GM12878 (cell line): ENCODE measurements around the gene NRN1L. TPM values are rescaled to one million over a fixed set of nuclear protein-coding genes. Genes with fewer than 3 reads are reported as not detected.

Experiments
- CREM ChIP-seq: IDR thresholded peaks from 2 replicates; pipeline ENCODE4 v1.6.1; 2014; ENCODE audit warnings: antibody characterized with exemption, low read depth
- E2F8 ChIP-seq: fragments of 450-650 bp; IDR thresholded peaks from 2 replicates; pipeline ENCODE4 v1.6.1; 2018; ENCODE audit warnings: mild to moderate bottlenecking, low read depth, moderate library complexity; ENCODE audit not compliant: partially characterized antibody
- GABPA ChIP-seq: IDR thresholded peaks from 2 replicates; pipeline ENCODE4 v1.6.1; 2014; ENCODE audit warnings: antibody characterized with exemption, low read depth, mild to moderate bottlenecking, inconsistent platforms
- HDGF ChIP-seq: fragments of 450-650 bp; IDR thresholded peaks from 2 replicates; pipeline ENCODE4 v1.6.1; 2016; ENCODE audit warnings: antibody characterized with exemption
- IRF4 ChIP-seq: IDR thresholded peaks from 2 replicates; pipeline ENCODE4 v1.6.1; 2011; ENCODE audit warnings: low read depth, low read length
- KLF5 ChIP-seq: fragments of 450-650 bp; IDR thresholded peaks from 2 replicates; pipeline ENCODE4 v1.6.1; 2014; ENCODE audit warnings: mild to moderate bottlenecking; ENCODE audit not compliant: partially characterized antibody
- MTA3 ChIP-seq: IDR thresholded peaks from 2 replicates; pipeline ENCODE4 v1.6.1; 2012; ENCODE audit warnings: low read length, inconsistent platforms, borderline replicate concordance
- PBX3 ChIP-seq: IDR thresholded peaks from 2 replicates; pipeline ENCODE4 v1.6.1; 2011; ENCODE audit warnings: mild to moderate bottlenecking, low read depth, low read length, moderate library complexity; ENCODE audit not compliant: insufficient replicate concordance
- SIN3A ChIP-seq: IDR thresholded peaks from 2 replicates; pipeline ENCODE4 v1.6.1; 2012; ENCODE audit warnings: low read depth, low read length, improper control_type of control experiment
- SIX5 ChIP-seq: IDR thresholded peaks from 2 replicates; pipeline ENCODE4 v1.6.1; 2011; ENCODE audit warnings: mild to moderate bottlenecking, low read depth, low read length, moderate library complexity; ENCODE audit not compliant: severe bottlenecking
- SREBF1 ChIP-seq: IDR thresholded peaks from 2 replicates; pipeline ENCODE4 v1.6.1; 2012; ENCODE audit warnings: mild to moderate bottlenecking, low read length
- TAF1 ChIP-seq: IDR thresholded peaks from 2 replicates; pipeline ENCODE4 v1.6.1; 2011; ENCODE audit warnings: mild to moderate bottlenecking, low read depth, low read length, borderline replicate concordance
- WRNIP1 ChIP-seq: IDR thresholded peaks from 2 replicates; pipeline ENCODE4 v1.6.1; 2011; ENCODE audit warnings: low read depth, low read length, improper control_type of control experiment, borderline replicate concordance
- polyA plus RNA-seq, 11 experiments: library from polyadenylated mRNA; depleted of rRNA in 4 of 11; unstranded in 6 of 11; stranded (reverse) in 5 of 11; fragments of >200 nt; fragmentation: Nextera tagmentation in 4 of 11; fragmentation: Illumina TruSeq in 1 of 11; extraction: Ambion mirVana in 4 of 11; extraction: Trizol in 1 of 11; gene quantifications; 1 replicate in 1 of 11; 2 replicates in 10 of 11; pipeline versions ENCODE4 v1.2.1 to v1.2.3, GENCODE V29; 2011 to 2016; ENCODE audit warnings: inconsistent platforms in 2 of 11, missing spikeins in 2 of 11, low read depth in 1 of 11
- total RNA-seq, 4 experiments: library from RNA; depleted of rRNA in 3 of 4; stranded (reverse); fragments of >200 nt in 3 of 4; fragmentation: Illumina TruSeq in 1 of 4; extraction: Trizol in 1 of 4; gene quantifications; 2 replicates each; pipeline versions ENCODE4 v1.2.1 to v1.2.3, GENCODE V29; 2013 to 2021
- TF ChIP-seq, protein P1 (sequence below): fragments of 450-650 bp; IDR thresholded peaks from 2 replicates; pipeline ENCODE4 v1.6.1; 2014; ENCODE audit warnings: mild to moderate bottlenecking
- TF ChIP-seq, protein P2 (sequence below): fragments of 450-650 bp; IDR thresholded peaks from 2 replicates; pipeline ENCODE4 v1.6.1; 2016; ENCODE audit warnings: mild to moderate bottlenecking, moderate library complexity, borderline replicate concordance
- TF ChIP-seq, protein P3 (sequence below): fragments of 450-650 bp; IDR thresholded peaks from 2 replicates; pipeline ENCODE4 v1.6.1; 2017; ENCODE audit warnings: mild to moderate bottlenecking

Gene NRN1L
- total and polyA plus RNA-seq, 10 of the 15 experiments (the other 5 are each of a cell fraction or from before 2014, with no cell fraction given), result 0.11 to 0.99 (median 0.28) TPM; not detected in 3

- peak; percentile 93 for TF ChIP-seq PBX3
- TF ChIP-seq, protein P1, sequence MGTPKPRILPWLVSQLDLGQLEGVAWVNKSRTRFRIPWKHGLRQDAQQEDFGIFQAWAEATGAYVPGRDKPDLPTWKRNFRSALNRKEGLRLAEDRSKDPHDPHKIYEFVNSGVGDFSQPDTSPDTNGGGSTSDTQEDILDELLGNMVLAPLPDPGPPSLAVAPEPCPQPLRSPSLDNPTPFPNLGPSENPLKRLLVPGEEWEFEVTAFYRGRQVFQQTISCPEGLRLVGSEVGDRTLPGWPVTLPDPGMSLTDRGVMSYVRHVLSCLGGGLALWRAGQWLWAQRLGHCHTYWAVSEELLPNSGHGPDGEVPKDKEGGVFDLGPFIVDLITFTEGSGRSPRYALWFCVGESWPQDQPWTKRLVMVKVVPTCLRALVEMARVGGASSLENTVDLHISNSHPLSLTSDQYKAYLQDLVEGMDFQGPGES, result peak; percentile 21; the same call in 1 of the 2 replicates
- peak; percentile 98 for TF ChIP-seq HDGF
- peak; percentile 66 for TF ChIP-seq SIN3A
- TF ChIP-seq IRF4, result no peak; the same call in 1 of the 2 replicates
- no peak for TF ChIP-seq MTA3
- TF ChIP-seq E2F8, result peak; percentile 32
- TF ChIP-seq KLF5, result no peak
- TF ChIP-seq WRNIP1, result no peak
- TF ChIP-seq GABPA, result peak; percentile 86
- TF ChIP-seq SREBF1, result no peak
- TF ChIP-seq, protein P2, sequence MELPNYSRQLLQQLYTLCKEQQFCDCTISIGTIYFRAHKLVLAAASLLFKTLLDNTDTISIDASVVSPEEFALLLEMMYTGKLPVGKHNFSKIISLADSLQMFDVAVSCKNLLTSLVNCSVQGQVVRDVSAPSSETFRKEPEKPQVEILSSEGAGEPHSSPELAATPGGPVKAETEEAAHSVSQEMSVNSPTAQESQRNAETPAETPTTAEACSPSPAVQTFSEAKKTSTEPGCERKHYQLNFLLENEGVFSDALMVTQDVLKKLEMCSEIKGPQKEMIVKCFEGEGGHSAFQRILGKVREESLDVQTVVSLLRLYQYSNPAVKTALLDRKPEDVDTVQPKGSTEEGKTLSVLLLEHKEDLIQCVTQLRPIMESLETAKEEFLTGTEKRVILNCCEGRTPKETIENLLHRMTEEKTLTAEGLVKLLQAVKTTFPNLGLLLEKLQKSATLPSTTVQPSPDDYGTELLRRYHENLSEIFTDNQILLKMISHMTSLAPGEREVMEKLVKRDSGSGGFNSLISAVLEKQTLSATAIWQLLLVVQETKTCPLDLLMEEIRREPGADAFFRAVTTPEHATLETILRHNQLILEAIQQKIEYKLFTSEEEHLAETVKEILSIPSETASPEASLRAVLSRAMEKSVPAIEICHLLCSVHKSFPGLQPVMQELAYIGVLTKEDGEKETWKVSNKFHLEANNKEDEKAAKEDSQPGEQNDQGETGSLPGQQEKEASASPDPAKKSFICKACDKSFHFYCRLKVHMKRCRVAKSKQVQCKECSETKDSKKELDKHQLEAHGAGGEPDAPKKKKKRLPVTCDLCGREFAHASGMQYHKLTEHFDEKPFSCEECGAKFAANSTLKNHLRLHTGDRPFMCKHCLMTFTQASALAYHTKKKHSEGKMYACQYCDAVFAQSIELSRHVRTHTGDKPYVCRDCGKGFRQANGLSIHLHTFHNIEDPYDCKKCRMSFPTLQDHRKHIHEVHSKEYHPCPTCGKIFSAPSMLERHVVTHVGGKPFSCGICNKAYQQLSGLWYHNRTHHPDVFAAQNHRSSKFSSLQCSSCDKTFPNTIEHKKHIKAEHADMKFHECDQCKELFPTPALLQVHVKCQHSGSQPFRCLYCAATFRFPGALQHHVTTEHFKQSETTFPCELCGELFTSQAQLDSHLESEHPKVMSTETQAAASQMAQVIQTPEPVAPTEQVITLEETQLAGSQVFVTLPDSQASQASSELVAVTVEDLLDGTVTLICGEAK, result peak; percentile 79; the same call in 1 of the 2 replicates
- no peak for TF ChIP-seq SIX5
- 0 out of 2 replicates have a peak, but pooled peaks have one; percentile 50 for TF ChIP-seq CREM
- TF ChIP-seq, protein P3, sequence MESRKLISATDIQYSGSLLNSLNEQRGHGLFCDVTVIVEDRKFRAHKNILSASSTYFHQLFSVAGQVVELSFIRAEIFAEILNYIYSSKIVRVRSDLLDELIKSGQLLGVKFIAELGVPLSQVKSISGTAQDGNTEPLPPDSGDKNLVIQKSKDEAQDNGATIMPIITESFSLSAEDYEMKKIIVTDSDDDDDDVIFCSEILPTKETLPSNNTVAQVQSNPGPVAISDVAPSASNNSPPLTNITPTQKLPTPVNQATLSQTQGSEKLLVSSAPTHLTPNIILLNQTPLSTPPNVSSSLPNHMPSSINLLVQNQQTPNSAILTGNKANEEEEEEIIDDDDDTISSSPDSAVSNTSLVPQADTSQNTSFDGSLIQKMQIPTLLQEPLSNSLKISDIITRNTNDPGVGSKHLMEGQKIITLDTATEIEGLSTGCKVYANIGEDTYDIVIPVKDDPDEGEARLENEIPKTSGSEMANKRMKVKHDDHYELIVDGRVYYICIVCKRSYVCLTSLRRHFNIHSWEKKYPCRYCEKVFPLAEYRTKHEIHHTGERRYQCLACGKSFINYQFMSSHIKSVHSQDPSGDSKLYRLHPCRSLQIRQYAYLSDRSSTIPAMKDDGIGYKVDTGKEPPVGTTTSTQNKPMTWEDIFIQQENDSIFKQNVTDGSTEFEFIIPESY, result no peak
- peak; percentile 87; the same call in 1 of the 2 replicates for TF ChIP-seq TAF1
Measured at GRCh38 chr16:67935402-67936123, 50.9 kb downstream of the NRN1L start (continued).
